DND-41 (cell line): Measurements from ENCODE around the gene ABCA12.

Source experiments
- ATAC-seq: fragments of 200-7000 bp; cut with Tn5 transposase; 3 replicates; pipeline ENCODE4 v1.9.1; 2021; ENCODE audit warnings: low read depth; ENCODE audit not compliant: insufficient read depth
- DNase-seq: peaks from one replicate; pipeline ENCODE4 v3.0.0-alpha.2; 2020
- H2AFZ ChIP-seq: 2 replicates; pipeline ENCODE4 v1.6.0; 2012; ENCODE audit warnings: low read depth, low read length
- H3K27ac ChIP-seq: 2 replicates; pipeline ENCODE4 v1.5.1; 2012; ENCODE audit warnings: low read length, inconsistent platforms
- H3K27me3 ChIP-seq: fragments of 200-600 bp; sonication (generic); 2 replicates; pipeline ENCODE4 v1.6.0; 2012; ENCODE audit warnings: low read length, mild to moderate bottlenecking, inconsistent platforms; ENCODE audit not compliant: insufficient read depth, poor library complexity
- H3K36me3 ChIP-seq: 2 replicates; pipeline ENCODE4 v1.5.1; 2012; ENCODE audit warnings: low read length, inconsistent platforms; ENCODE audit not compliant: insufficient read depth
- H3K4me1 ChIP-seq: 2 replicates; pipeline ENCODE4 v1.5.1; 2012; ENCODE audit warnings: mild to moderate bottlenecking, low read length; ENCODE audit not compliant: insufficient read depth
- H3K4me2 ChIP-seq: 2 replicates; pipeline ENCODE4 v1.6.0; 2012; ENCODE audit warnings: mild to moderate bottlenecking, moderate library complexity, low read length, inconsistent platforms; ENCODE audit not compliant: insufficient read depth
- H3K4me3 ChIP-seq, 2 experiments: fragments of 200-600 bp in 1 of 2; shearing (Covaris generic) in 1 of 2; 2 replicates each; pipeline ENCODE4 v1.5.1; 2012 to 2016; ENCODE audit warnings: inconsistent platforms in 2 of 2, low read length in 2 of 2, mild to moderate bottlenecking in 2 of 2, low read depth in 1 of 2, moderate library complexity in 1 of 2
- H3K79me2 ChIP-seq: 2 replicates; pipeline ENCODE4 v1.6.0; 2012; ENCODE audit warnings: low read length, inconsistent platforms; ENCODE audit not compliant: insufficient read depth
- H3K9ac ChIP-seq: 2 replicates; pipeline ENCODE4 v1.6.0; 2012; ENCODE audit warnings: low read depth, mild to moderate bottlenecking, inconsistent platforms, low read length, moderate library complexity
- H3K9me3 ChIP-seq: 2 replicates; pipeline ENCODE4 v1.5.1; 2012; ENCODE audit warnings: low read length, moderate library complexity, mild to moderate bottlenecking, inconsistent platforms; ENCODE audit not compliant: insufficient read depth, severe bottlenecking
- H4K20me1 ChIP-seq: 2 replicates; pipeline ENCODE4 v1.6.0; 2012; ENCODE audit warnings: low read length; ENCODE audit not compliant: insufficient read depth
- CTCF ChIP-seq: IDR thresholded peaks from 2 replicates; pipeline ENCODE4 v1.5.1; 2012; ENCODE audit warnings: borderline replicate concordance, low read length, moderate library complexity, mild to moderate bottlenecking; ENCODE audit not compliant: poor library complexity, severe bottlenecking; ENCODE audit errors: extremely low read depth
- EZH2 ChIP-seq: IDR thresholded peaks from 3 replicates; pipeline ENCODE4 v1.6.1; 2012; ENCODE audit warnings: borderline replicate concordance, low read depth, mild to moderate bottlenecking, moderate library complexity, low read length, inconsistent platforms; ENCODE audit not compliant: severe bottlenecking

ABCA12 gene

DNA sequence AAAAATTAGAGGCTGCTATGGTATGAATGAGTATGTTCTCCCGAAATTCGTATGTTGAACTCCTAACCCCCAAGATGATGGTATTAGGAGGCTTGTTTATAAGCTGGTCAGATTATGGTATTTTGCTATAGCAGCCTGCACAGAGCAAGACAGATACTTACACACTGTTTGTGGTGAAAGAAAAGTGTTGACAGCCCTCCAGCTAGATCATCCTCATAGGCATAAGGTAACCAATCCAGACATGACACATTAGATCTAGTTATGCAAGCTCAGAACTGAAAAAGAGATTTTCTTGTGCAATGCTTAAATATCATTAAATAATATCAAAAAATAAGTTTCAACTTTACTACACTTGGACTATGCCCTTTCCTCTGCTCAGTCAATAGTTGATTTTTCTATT, 107.1 kb downstream of the ABCA12 start:
- no peaks in the 10 kb centered on the region for H3K27me3 ChIP-seq
- no peak overlapping the region for H3K4me3 ChIP-seq
- ATAC-seq (no peak), DNase-seq (no peak)
- no peak overlapping the region for H3K27ac ChIP-seq
- no peaks in the 10 kb centered on the region for H3K36me3 ChIP-seq
- no peak overlapping the region for H3K9ac ChIP-seq
- H3K79me2 ChIP-seq: no peaks in the 10 kb centered on the region
- no peaks in the 10 kb centered on the region for H3K4me1 ChIP-seq
- H3K4me2 ChIP-seq: no peak overlapping the region
- TF ChIP-seq EZH2 (no peak), CTCF (no peak)
- no peaks in the 10 kb centered on the region for H4K20me1 ChIP-seq
- no peak overlapping the region for H2AFZ ChIP-seq
- H3K9me3 ChIP-seq: no peaks in the 10 kb centered on the region

GRCh38 chr2:215029936-215030335, 108.5 kb downstream of the ABCA12 start:
- ATAC-seq (no peak), DNase-seq (no peak)
- H3K27ac ChIP-seq: no peak overlapping the region
- H3K36me3 ChIP-seq: no peaks in the 10 kb centered on the region
- TF ChIP-seq CTCF: no peak
- no peak for TF ChIP-seq EZH2
- H3K4me1 ChIP-seq: no peaks in the 10 kb centered on the region
- no peaks in the 10 kb centered on the region for H3K79me2 ChIP-seq
- no peak overlapping the region for H3K9ac ChIP-seq
- H2AFZ ChIP-seq: no peak overlapping the region
- H3K9me3 ChIP-seq: no peaks in the 10 kb centered on the region
- H3K4me3 ChIP-seq: no peak overlapping the region
- H3K27me3 ChIP-seq: no peaks in the 10 kb centered on the region
- H4K20me1 ChIP-seq: no peaks in the 10 kb centered on the region
- no peak overlapping the region for H3K4me2 ChIP-seq

- DNase-seq: no peak
- H3K4me3 ChIP-seq: no peak overlapping the region
- no peak for ATAC-seq
- H3K9ac ChIP-seq: no peak overlapping the region
- no peak overlapping the region for H2AFZ ChIP-seq
- no peaks in the 10 kb centered on the region for H3K36me3 ChIP-seq
- no peaks in the 10 kb centered on the region for H3K79me2 ChIP-seq
- no peaks in the 10 kb centered on the region for H4K20me1 ChIP-seq
- H3K9me3 ChIP-seq: no peaks in the 10 kb centered on the region
- no peak for TF ChIP-seq EZH2
- no peak overlapping the region for H3K4me2 ChIP-seq
- H3K4me1 ChIP-seq: no peaks in the 10 kb centered on the region
- no peaks in the 10 kb centered on the region for H3K27me3 ChIP-seq
- H3K27ac ChIP-seq: no peak overlapping the region
Measured at GRCh38 chr2:215028231-215028630, 110.2 kb downstream of the ABCA12 start.

GRCh38 chr2:215027779-215028178, 110.6 kb downstream of the ABCA12 start:
- Histone ChIP-seq H3K27me3 (no peaks in the 10 kb centered on the region), H3K36me3 (no peaks in the 10 kb centered on the region), H3K4me2 (no peak overlapping the region), H3K9me3 (no peaks in the 10 kb centered on the region), H3K79me2 (no peaks in the 10 kb centered on the region), H3K9ac (no peak overlapping the region), H4K20me1 (no peaks in the 10 kb centered on the region), H2AFZ (no peak overlapping the region), H3K4me3 (no peak overlapping the region), H3K4me1 (no peaks in the 10 kb centered on the region), H3K27ac (no peak overlapping the region)
- no peak for DNase-seq
- TF ChIP-seq CTCF (no peak), EZH2 (no peak)
- no peak for ATAC-seq
